PFSK-1 (cell line): ENCODE measurements around the gene MMP27.

ENCODE experiments used
- FOXP2 ChIP-seq: optimal IDR thresholded peaks from 2 replicates; pipeline ENCODE3; 2011; ENCODE audit warnings: borderline replicate concordance, control low read depth, inconsistent platforms; ENCODE audit not compliant: insufficient read depth; ENCODE audit errors: extremely low read length, extremely low read depth
- POLR2AphosphoS5 ChIP-seq: IDR thresholded peaks from 2 replicates; pipeline ENCODE4 v1.6.1; 2012; ENCODE audit warnings: low read depth, mild to moderate bottlenecking, control low read depth, low read length, moderate library complexity
- SIN3A ChIP-seq: IDR thresholded peaks from 2 replicates; pipeline ENCODE4 v1.6.1; 2012; ENCODE audit warnings: mild to moderate bottlenecking, low read length, moderate library complexity, borderline replicate concordance; ENCODE audit not compliant: insufficient read depth
- TAF1 ChIP-seq: IDR thresholded peaks from 2 replicates; pipeline ENCODE4 v1.6.1; 2012; ENCODE audit warnings: low read length, control low read depth, borderline replicate concordance; ENCODE audit not compliant: insufficient read depth
- TF ChIP-seq, protein P1 (sequence below), 2 experiments: IDR thresholded peaks; 2 replicates each; pipeline versions ENCODE4 v1.6.1 to v1.8.0; 2011 to 2012; ENCODE audit warnings: low read depth in 2 of 2, low read length in 2 of 2, control low read depth in 1 of 2, inconsistent platforms in 1 of 2, mild to moderate bottlenecking in 1 of 2, moderate library complexity in 1 of 2; ENCODE audit not compliant: insufficient read depth in 1 of 2

Gene MMP27

DNA sequence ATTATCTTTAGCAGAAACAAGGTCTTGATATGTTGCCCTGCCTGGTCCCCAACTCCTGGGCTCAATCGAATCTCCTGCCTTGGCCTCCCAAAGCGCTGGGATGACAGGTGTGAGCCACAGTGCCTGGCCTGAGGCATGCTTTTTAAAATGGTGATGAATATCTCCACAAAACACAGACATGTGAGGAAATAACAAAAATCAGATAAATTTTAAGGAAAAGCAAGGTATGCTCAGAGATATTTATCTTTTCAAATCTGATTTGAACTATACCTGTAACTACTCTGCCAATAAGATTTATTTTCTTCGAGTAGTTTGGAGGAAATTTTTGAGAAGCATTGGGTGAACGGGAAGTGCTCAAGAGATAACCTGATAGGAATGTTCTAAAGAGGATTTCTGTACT, 44.5 kb downstream of the MMP27 start:
- no peak for TF ChIP-seq TAF1
- TF ChIP-seq, protein P1, sequence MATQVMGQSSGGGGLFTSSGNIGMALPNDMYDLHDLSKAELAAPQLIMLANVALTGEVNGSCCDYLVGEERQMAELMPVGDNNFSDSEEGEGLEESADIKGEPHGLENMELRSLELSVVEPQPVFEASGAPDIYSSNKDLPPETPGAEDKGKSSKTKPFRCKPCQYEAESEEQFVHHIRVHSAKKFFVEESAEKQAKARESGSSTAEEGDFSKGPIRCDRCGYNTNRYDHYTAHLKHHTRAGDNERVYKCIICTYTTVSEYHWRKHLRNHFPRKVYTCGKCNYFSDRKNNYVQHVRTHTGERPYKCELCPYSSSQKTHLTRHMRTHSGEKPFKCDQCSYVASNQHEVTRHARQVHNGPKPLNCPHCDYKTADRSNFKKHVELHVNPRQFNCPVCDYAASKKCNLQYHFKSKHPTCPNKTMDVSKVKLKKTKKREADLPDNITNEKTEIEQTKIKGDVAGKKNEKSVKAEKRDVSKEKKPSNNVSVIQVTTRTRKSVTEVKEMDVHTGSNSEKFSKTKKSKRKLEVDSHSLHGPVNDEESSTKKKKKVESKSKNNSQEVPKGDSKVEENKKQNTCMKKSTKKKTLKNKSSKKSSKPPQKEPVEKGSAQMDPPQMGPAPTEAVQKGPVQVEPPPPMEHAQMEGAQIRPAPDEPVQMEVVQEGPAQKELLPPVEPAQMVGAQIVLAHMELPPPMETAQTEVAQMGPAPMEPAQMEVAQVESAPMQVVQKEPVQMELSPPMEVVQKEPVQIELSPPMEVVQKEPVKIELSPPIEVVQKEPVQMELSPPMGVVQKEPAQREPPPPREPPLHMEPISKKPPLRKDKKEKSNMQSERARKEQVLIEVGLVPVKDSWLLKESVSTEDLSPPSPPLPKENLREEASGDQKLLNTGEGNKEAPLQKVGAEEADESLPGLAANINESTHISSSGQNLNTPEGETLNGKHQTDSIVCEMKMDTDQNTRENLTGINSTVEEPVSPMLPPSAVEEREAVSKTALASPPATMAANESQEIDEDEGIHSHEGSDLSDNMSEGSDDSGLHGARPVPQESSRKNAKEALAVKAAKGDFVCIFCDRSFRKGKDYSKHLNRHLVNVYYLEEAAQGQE (IDR thresholded peaks at IDR 0.05; ENCODE audit: insufficient read depth in 1 of 2, low read depth in 2 of 2, low read length in 2 of 2): no peak
- TF ChIP-seq SIN3A: no peak
- TF ChIP-seq FOXP2: no peak
- no peak for TF ChIP-seq POLR2AphosphoS5

DNA sequence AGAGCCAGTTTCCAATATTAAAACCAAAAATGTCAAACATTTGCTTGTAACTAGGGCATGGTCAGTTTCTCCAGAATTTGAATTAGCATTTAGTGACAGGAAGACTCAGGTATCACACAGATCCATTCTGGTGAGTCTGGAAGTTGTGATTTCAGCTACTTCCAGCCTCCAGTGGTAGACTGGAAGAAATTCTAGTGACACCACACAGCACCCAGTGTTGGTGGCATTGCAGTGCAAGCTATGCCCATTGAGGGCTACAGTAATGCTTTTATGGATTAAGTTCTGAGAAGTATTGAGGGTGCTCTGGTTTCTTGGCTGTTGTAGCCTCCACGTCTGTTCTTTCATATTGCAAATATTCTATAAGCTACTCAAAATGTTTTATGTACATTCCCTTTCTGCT, 49.0 kb downstream of the MMP27 start:
- TF ChIP-seq, protein P1 (IDR thresholded peaks at IDR 0.05; ENCODE audit: insufficient read depth in 1 of 2, low read depth in 2 of 2, low read length in 2 of 2): no peak
- TF ChIP-seq FOXP2 (no peak), SIN3A (no peak), TAF1 (no peak), POLR2AphosphoS5 (no peak)

DNA sequence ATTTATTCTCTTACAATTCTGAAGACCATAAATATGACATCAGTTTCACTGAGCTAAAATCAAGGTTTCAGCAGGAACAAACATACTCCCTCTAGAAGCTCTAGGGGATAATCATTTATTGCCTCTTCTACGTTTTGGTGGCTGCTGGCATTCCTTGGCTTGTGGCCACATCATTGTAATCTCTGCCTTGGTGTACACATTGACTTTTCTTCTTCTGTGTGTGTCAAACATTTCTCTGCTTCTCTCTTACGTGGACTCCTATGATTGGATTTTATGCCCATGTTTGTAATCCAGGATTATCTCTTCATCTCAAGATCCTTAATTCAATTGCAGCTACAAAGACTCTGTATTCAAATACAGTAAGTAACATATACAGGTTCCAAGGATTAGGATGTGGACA, 50.0 kb downstream of the MMP27 start:
- TF ChIP-seq POLR2AphosphoS5: no peak
- TF ChIP-seq, protein P1 (IDR thresholded peaks at IDR 0.05; ENCODE audit: insufficient read depth in 1 of 2, low read depth in 2 of 2, low read length in 2 of 2): no peak
- no peak for TF ChIP-seq SIN3A
- no peak for TF ChIP-seq TAF1
- no peak for TF ChIP-seq FOXP2

- TF ChIP-seq, protein P1 (IDR thresholded peaks at IDR 0.05; ENCODE audit: insufficient read depth in 1 of 2, low read depth in 2 of 2, low read length in 2 of 2): no peak
- no peak for TF ChIP-seq TAF1
- no peak for TF ChIP-seq SIN3A
- TF ChIP-seq FOXP2: no peak
Observed at GRCh38 chr11:102654761-102655160, 50.8 kb downstream of the MMP27 start.

DNA sequence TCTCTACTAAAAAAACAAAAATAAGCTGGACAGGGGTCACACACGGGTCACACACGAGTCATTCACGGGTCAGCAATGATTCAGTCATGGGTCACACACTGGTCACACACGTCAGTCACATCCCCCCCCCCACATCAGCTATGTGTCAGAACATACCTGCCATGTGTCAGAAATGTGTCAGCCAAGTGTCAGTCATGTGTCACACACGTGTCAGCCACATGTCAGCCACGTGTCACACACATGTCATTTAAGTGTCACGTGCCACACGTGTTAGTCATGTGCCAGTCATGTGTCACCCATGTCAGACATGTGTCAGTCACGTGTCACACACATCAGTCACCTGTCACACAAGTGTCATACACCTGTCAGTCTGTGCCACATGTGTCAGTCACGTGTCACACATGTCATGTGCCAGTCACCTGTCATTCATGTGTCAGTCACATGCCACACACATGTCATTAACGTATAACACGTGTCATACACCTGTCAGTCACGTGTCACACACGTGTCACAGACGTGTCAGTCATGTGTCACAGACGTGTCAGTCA, 51.8 kb downstream of the MMP27 start:
- no peak for TF ChIP-seq FOXP2
- TF ChIP-seq TAF1: no peak
- TF ChIP-seq SIN3A: no peak
- TF ChIP-seq POLR2AphosphoS5: no peak
- TF ChIP-seq, protein P1 (IDR thresholded peaks at IDR 0.05; ENCODE audit: insufficient read depth in 1 of 2, low read depth in 2 of 2, low read length in 2 of 2): no peak
